Measurements from ENCODE around the gene IP6K2.
A peak's percentile ranks its signal among the peaks of the same experiment; 100 is the strongest.

IP6K2 gene

GRCh38 chr3:48679411-48680391 lies 37.3 kb downstream of the IP6K2 start:
- TF ChIP-seq GATA1 (IDR thresholded peaks at IDR 0.05; ENCODE audit: low read depth, low read length) (no peak), POLR2A (IDR thresholded peaks at IDR 0.05; ENCODE audit: low read length) (no peak)
- DNase-seq, result no peak

GRCh38 chr3:48678566-48679380 lies 38.2 kb downstream of the IP6K2 start:
- DNase-seq, result no peak
- TF ChIP-seq POLR2A (IDR thresholded peaks at IDR 0.05; ENCODE audit: low read length) (no peak), GATA1 (IDR thresholded peaks at IDR 0.05; ENCODE audit: low read depth, low read length) (no peak)

- no peak for DNase-seq
These were observed 39.0 kb downstream of the IP6K2 start for GRCh38 chr3:48678056-48678455.

GRCh38 chr3:48674505-48674904 lies 42.5 kb downstream of the IP6K2 start:
- TF ChIP-seq POLR2A (IDR thresholded peaks at IDR 0.05; ENCODE audit: low read length) (no peak), GATA1 (IDR thresholded peaks at IDR 0.05; ENCODE audit: low read depth, low read length) (no peak)
- DNase-seq, result no peak

More at GRCh38 chr3:48678056-48678455, 39.0 kb downstream of the IP6K2 start:
- TF ChIP-seq POLR2A (IDR thresholded peaks at IDR 0.05; ENCODE audit: low read length) (no peak), GATA1 (IDR thresholded peaks at IDR 0.05; ENCODE audit: low read depth, low read length) (no peak)

GRCh38 chr3:48672522-48672921 lies 44.5 kb downstream of the IP6K2 start:
- TF ChIP-seq POLR2A (IDR thresholded peaks at IDR 0.05; ENCODE audit: low read length) (no peak), GATA1 (IDR thresholded peaks at IDR 0.05; ENCODE audit: low read depth, low read length) (no peak)
- DNase-seq, result no peak

GRCh38 chr3:48664929-48665328 lies 52.1 kb downstream of the IP6K2 start:
- no peak for DNase-seq
- no peak for TF ChIP-seq GATA1 (IDR thresholded peaks at IDR 0.05; ENCODE audit: low read depth, low read length)
- TF ChIP-seq POLR2A (IDR thresholded peaks at IDR 0.05; ENCODE audit: low read length), result no peak

GRCh38 chr3:48664313-48664644 lies 52.7 kb downstream of the IP6K2 start:
- no peak for TF ChIP-seq POLR2A (IDR thresholded peaks at IDR 0.05; ENCODE audit: low read length)
- TF ChIP-seq GATA1 (IDR thresholded peaks at IDR 0.05; ENCODE audit: low read depth, low read length), result no peak
- DNase-seq, result no peak

GRCh38 chr3:48663489-48664312 lies 53.3 kb downstream of the IP6K2 start:
- peak; percentile 80 for TF ChIP-seq POLR2A (IDR thresholded peaks at IDR 0.05; ENCODE audit: low read length)
- TF ChIP-seq GATA1 (IDR thresholded peaks at IDR 0.05; ENCODE audit: low read depth, low read length), result no peak
- peak; percentile 97 to 98 for DNase-seq

- TF ChIP-seq POLR2A (IDR thresholded peaks at IDR 0.05; ENCODE audit: low read length) (no peak), GATA1 (IDR thresholded peaks at IDR 0.05; ENCODE audit: low read depth, low read length) (no peak)
- DNase-seq, result peak; percentile 90 to 91
These were observed 54.1 kb downstream of the IP6K2 start, which contains the start of gene CELSR3 for GRCh38 chr3:48662753-48663488. Gene CELSR3 (minus strand): TSS chr3:48662886. CDS start chr3:48662634, 252 bp downstream.

- TF ChIP-seq POLR2A (IDR thresholded peaks at IDR 0.05; ENCODE audit: low read length) (no peak), GATA1 (IDR thresholded peaks at IDR 0.05; ENCODE audit: low read depth, low read length) (no peak)
These were observed 54.8 kb downstream of the IP6K2 start for GRCh38 chr3:48662145-48662752.

GRCh38 chr3:48661501-48662144 lies 55.4 kb downstream of the IP6K2 start:
- no peak for TF ChIP-seq GATA1 (IDR thresholded peaks at IDR 0.05; ENCODE audit: low read depth, low read length)
- no peak for TF ChIP-seq POLR2A (IDR thresholded peaks at IDR 0.05; ENCODE audit: low read length)
- DNase-seq, result peak; percentile 76 to 86

More at GRCh38 chr3:48662145-48662752, 54.8 kb downstream of the IP6K2 start:
- no peak for DNase-seq

Data from erythroblast (primary cell).